Inflammatory macrophage treated with lipopolysaccharide for 1 hour (primary cell): ENCODE measurements around the gene OR51G1.
"Not testable (repeated sequence)": the region's sequence is repeated elsewhere in the genome, so short reads cannot be mapped to it uniquely, and the experiment has no call there.

ENCODE experiments used
- DNase-seq, 2 donors: peaks; one replicate each; pipeline ENCODE4 v3.0.0-alpha.2; 2020 to 2022

Gene OR51G1, protein sequence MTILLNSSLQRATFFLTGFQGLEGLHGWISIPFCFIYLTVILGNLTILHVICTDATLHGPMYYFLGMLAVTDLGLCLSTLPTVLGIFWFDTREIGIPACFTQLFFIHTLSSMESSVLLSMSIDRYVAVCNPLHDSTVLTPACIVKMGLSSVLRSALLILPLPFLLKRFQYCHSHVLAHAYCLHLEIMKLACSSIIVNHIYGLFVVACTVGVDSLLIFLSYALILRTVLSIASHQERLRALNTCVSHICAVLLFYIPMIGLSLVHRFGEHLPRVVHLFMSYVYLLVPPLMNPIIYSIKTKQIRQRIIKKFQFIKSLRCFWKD

DNA sequence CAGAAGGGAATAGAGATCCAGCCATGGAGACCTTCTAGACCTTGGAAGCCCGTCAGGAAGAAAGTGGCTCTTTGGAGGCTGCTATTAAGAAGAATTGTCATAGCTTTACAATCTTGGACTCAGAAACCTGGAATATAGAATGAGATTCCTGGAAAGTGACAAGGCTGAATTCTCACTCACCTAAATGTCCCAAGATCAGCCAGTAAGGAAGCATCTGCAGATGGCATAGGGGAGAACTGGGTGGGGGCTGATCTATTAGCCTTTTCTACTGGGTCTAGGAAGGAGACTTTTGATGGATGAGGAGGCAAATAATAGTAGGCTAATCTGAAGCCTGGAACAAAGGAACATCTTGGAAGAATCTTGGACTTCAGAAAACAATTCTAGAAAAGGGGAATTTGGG is at the start of gene OR51G1:
Gene OR51G1 (minus strand): TSS at position 101 of the 400 bp plus-strand sequence. CDS start 0 bp downstream, at position 101.
- DNase-seq: no peak

DNA sequence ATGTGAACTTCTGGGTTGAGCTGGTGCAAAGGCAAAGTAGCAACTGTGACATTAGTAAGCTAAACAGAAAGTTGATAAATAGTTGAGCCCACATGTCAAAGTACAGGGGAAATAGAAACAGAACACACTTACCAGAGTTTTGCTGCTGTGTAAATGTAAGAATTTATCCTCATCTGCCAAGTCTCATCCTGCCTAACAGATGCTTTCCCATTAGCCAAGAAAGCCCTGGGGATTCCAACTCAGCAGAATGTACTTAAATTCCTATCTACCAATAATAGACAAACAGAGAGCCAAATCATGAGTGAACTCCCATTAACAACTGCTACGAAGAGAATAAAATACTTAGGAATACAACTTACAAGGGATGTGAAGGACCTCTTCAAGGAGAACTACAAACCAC is 38.7 kb upstream of the OR51G1 start:
- DNase-seq: no peak

DNA sequence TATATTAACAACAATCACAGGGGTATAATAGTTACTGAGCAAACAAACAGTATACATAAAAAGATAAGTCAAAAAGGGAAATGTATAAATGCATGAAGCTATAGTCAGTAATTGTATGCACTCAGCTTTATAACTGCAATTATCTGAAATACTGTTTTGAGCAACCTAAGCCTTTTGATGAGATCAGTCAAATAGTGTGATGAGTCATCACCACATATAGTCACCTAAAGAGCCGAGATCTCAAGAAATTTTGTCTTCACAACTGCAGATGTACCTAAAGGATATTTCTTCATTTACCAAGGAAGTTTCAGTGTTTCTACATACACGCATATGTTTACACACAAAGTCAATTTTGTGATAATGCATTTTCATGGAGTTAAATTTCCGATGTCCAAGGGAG is 36.7 kb upstream of the OR51G1 start:
- DNase-seq: no peak

DNA sequence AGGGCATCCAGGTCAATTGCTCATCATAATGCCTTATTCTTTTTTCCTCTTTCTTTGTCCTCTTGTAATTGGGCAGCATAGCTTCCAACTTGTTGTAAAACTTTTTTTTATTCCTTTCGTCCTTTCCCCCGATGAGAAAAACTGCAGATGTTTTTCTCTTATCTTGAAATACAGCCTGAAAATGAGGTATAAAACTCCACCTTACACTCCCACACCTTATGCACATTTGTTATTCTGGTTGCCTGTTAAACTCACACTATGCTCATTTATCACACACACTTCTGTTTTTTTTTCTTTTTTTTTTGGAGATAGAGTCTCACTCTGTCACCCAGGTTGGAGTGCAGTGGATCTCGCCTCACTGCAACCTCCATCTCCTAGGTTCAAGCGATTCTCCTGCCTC is 33.3 kb upstream of the OR51G1 start:
- DNase-seq: no peak

DNA sequence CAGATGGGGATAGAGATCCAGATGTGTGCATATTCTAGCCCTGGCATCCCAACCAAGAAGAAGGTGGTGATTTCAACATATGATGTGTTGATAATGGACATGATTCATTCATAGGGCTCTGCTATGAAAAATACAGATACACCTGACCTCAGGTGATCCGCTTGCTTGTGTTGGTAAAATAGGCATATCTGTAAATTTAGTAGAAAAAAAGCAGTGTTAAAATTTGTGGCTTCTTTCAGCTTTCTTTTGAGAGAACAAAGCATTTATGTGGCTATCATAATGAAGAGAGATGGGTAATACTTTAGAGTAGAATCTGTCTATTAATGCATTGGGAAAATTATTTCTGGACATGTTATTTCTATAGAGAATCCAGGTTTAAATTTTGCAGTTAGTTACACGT is 31.5 kb upstream of the OR51G1 start, which contains the start of gene OR51A2:
Gene OR51A2 (minus strand): TSS at position 101 of the 400 bp plus-strand sequence. CDS start 0 bp downstream, at position 101.
- DNase-seq: not testable (repeated sequence)

DNA sequence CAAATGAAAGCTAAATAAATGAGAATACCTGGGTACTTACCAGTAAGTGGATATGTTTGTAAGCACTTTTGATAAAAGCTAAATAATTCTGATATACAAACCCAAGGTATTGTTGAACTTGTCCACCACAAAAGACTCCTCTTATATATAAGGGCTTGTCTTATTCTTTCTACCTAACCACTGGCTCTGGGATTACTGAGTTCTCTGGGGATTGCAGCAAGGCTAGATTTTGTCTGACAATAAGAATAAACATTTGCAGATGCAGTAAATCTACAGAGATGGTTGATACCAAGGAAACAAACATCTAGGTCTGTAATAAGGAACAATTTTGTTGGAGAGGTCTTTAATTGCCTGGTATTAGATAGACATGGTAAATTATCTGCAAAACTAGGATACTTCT is 23.4 kb upstream of the OR51G1 start, which contains the start of gene OR51A4:
Gene OR51A4 (minus strand): TSS at position 101 of the 400 bp plus-strand sequence. CDS start 505 bp downstream, outside the sequence.
- DNase-seq: no peak

DNA sequence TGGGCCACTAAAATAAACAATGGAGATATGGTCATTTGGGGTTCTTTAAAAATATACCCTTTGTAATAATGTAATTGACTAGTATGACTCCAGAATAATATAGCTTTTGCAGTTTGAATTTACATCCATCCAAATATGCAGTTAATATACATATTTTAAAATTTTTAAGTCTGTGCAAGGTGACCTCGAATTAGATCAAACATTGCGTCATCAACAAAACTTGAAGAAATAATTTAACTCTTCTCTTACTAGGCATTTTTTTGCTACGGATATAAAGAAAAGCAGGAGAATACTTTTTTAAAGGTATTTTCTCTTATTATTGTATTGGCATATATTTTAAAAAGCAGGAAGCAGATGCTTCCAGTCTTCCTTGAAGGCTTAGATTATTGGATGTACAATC is 12.6 kb upstream of the OR51G1 start:
- DNase-seq: no peak

DNA sequence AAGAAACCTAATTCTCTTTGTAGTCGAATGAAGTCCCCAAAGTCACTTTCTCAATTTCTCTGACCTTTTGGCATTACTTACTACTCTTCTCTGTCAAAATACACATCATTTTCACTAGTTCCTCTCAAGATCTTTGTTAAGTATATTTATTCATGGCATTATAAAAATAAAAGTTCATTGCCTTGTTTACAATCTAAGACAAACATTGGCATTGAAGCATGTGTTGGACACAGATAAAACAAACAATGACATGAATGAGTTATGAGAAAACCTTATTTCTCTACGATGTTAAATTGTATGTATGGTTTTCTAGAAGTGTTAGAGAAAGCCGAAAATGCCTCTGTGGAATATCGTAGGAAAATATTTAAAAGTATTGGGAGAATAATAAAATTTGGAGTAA is 8.6 kb upstream of the OR51G1 start:
- DNase-seq: no peak

DNA sequence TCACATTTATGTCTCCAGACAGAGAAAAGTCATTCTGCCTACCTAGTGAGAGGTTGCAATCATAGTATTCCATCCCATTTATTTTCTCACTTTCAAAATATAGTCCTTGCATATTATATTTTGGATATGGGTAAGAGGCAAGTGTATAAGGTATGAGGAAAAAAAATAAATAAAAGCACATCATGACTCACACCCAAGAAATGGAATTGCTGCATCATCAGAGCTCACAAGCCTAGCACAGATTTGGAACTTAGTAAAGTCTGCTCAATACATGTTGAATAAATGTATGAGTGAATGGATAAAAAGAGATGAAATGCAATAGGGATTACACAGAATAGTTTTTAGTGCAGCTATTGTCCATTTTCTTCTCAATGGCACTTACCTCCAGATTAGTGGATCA is 2.5 kb upstream of the OR51G1 start:
- DNase-seq: no peak

DNA sequence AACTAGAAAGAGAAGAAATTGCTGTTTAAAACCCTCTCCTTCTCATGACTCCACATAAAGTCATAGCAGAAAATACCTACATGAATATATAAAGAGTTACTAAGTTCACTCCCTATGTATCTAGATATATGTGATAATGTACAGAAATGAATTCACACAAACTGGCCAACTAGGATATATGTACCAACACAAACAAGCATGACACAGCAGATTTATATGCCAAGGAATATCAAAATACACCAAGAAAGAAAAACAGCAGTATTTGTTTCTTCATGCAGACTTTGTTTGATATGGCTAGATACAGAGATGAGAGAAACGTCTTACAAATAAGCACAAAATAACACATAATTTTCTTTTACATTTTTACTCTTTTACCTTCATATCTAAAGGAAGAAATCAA is 1.8 kb downstream of the OR51G1 start:
- no peak for DNase-seq

DNA sequence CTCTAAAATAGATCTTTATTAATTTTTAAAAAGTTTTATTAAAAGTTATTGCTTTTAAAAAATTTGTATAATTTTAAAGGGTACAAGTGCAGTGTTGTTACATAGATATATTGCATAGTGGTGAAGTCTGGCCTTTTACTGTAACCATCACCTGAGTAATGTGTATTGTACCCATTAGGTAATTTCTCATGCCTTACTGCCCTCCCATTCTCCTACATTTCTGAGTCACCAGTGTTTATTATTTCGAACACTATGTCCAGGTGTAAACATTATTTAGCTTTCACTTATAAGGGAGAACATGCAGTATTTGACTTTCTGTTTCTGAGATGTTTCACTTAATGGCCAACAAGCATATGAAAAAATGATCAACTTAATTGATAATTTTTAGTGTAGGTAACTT is 2.3 kb downstream of the OR51G1 start:
- DNase-seq: no peak

DNA sequence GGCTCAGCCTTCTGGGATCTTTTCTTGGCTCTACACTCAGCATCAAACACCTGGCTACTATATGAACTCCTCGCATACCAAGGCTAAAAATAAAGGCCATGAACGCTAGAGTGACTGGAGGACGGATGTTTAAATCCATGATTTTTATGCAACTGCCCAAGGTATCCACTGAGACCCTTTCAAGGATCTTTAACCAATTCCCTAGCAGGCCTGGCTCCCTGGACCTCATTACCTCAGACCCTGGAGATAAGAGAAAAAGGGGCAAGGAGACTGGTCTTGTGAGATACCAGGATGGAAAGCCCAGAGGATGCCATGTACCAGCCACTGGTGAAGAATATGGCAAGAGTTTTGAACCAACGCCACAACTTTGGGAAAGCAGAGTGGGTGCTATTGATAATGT is 4.9 kb downstream of the OR51G1 start, which contains the start of gene OR51G2:
Gene OR51G2 (minus strand): TSS at position 101 of the 400 bp plus-strand sequence. CDS start 3,687 bp downstream, outside the sequence.
- DNase-seq: no peak

DNA sequence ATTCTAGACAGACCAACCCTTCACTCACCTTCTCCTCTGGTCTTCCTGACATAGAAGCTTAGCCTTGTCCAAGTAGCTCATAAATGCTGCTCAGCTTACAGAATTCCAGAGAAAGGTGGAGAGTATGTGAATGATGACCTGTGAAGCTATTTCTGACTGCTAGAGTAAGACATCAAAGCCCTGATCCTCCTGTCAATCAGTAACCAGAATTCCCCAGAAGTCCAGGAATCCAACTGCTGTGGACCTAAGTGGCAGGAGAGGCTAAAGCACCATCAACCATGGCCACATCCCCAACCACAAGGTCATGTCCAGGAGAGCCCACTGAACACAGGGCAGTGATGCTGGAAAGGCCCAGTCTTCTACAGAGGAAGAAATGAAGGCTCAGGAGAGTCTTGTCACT is 7.6 kb downstream of the OR51G1 start:
- no peak for DNase-seq

DNA sequence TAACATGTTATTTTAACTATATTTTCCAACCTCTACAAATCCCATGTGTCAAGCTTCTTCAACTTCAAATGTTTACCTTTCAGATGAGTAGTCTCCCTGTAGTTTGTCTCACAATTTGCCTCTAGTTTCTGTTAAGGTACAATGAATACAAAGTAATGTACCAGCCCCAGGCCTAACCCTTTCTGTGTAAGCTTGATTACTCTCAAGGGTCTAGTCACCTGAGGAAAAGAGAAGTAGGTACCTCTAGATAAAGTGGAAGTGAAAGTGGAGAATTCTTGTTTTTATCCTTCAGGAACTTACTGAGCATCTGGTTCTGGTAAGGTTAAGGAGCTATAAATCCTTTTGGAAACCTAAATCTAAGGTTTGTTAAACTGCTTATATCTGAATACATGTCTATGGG is 20.7 kb downstream of the OR51G1 start, which contains the start of gene OR51A7:
Gene OR51A7 (plus strand): TSS at position 300 of the 400 bp plus-strand sequence. CDS start 3,587 bp downstream, outside the sequence.
- DNase-seq: no peak

DNA sequence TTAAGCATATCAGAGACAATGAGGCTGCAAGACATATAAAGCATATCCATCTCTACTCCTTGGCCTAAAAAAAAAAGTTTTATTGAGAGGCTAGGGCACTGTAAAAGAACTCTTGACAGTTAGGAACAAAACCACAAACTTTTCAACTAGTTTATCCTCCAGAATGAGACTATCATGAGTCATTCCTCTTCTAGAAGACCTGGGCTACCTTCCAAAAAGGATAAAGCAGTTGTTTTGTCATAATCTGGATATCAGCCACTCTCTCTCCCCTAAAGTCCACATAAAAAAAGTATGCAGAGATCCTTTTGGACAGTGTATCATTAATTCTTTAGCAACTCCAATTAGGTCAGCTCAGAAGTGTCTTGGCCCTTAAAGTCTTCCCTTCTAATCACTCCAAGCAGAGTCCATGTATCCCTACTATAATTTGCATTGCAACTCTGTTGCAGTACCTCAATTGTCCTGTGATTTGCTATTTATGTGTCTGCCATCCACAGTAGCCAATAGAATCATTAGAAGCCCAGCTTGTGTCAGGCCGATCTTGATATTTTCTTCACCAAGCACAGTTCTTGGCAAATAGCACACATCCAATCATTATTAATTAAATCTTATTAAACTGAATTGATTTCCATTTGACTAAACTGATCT is 32.0 kb downstream of the OR51G1 start:
- no peak for DNase-seq

DNA sequence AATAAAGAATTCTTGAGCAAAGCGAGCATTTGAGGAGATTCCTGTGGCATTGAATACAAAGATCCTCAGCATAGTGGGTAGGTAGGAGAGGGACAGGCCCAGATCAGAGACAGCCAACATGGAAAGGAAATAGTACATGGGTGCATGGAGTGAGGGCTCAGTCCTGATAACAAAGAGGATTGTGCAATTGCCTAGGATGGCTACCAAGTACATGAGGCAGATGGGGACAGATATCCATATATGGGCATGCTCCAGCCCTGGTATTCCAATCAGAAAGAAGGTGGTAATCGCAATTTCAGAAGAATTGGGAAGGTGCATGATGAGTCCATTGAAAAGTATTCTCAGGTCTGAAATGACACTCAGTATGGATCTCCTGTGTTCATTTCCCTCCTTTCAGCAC is 33.9 kb downstream of the OR51G1 start:
- no peak for DNase-seq

DNA sequence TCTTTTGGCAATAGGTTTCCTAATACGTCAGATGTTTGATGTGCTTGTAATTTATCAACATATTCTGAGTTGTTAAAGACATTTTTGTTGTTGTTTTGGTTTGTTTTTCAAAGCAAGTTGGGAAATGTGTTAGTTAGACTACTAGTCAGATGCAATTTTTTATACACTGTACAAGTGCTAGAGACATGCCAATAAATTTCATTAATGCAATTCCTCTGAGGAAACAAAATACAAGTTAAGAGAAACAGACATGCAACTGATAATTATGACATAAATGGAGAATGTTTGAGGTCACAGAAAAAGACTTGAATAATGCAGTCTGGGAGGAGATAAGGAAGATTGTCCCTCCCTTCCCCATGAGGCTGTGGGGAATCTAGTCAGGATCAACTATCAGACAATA is 36.5 kb downstream of the OR51G1 start:
- no peak for DNase-seq

DNA sequence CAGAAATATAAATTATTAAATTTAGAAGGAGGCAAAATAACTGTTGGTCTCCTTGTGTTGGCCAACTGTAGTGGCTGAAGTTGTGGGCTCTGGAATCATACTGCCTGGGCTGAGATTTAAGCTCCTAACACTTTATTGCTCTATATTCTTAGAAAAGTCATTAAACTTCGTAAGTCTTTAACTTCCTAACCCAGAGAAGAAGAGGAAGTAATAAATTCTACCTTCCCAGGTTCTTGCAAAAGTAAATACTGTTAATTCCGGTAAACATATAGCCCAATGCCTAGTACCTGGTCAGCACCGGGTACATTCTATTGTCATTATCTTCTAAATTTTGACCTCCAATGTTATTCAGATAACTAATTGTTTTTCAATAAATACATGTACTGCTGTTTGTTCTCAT is 38.0 kb downstream of the OR51G1 start:
- DNase-seq: no peak

DNA sequence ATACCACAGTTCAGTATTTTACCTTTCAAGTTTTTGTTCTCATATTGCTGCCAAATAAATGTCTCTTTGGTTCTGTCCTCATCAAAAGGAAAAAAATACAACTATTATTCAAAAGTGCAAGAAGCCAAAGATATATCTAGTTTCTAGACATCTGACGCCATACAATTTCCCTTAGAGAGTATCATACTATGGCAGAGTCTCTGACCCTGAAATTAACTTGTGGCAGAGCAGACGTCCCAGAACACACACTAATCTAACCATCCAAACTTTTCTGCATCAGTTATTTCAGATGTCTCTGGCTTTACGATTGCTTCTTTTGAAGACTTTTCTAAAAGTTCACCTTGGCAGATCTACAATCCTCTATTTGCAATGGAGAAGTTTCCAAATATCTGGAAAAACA is 39.8 kb downstream of the OR51G1 start:
- DNase-seq: no peak

DNA sequence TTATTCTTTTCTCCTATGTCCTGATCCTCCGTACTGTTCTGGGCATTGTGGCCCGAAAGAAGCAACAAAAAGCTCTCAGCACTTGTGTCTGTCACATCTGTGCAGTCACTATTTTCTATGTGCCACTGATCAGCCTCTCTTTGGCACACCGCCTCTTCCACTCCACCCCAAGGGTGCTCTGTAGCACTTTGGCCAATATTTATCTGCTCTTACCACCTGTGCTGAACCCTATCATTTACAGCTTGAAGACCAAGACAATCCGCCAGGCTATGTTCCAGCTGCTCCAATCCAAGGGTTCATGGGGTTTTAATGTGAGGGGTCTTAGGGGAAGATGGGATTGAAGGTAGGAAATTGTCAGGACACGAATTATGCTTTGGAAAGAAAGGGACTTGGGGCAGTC is 41.6 kb downstream of the OR51G1 start:
- DNase-seq: no peak

DNA sequence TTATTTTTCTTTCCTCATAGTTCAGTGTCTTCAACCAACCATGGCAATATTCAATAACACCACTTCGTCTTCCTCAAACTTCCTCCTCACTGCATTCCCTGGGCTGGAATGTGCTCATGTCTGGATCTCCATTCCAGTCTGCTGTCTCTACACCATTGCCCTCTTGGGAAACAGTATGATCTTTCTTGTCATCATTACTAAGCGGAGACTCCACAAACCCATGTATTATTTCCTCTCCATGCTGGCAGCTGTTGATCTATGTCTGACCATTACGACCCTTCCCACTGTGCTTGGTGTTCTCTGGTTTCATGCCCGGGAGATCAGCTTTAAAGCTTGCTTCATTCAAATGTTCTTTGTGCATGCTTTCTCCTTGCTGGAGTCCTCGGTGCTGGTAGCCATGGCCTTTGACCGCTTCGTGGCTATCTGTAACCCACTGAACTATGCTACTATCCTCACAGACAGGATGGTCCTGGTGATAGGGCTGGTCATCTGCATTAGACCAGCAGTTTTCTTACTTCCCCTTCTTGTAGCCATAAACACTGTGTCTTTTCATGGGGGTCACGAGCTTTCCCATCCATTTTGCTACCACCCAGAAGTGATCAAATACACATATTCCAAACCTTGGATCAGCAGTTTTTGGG is 42.2 kb downstream of the OR51G1 start, which contains the start of gene OR51T1:
Gene OR51T1 (plus strand): TSS at position 41 of the 641 bp plus-strand sequence. CDS start 0 bp downstream, at position 41.
- no peak for DNase-seq

DNA sequence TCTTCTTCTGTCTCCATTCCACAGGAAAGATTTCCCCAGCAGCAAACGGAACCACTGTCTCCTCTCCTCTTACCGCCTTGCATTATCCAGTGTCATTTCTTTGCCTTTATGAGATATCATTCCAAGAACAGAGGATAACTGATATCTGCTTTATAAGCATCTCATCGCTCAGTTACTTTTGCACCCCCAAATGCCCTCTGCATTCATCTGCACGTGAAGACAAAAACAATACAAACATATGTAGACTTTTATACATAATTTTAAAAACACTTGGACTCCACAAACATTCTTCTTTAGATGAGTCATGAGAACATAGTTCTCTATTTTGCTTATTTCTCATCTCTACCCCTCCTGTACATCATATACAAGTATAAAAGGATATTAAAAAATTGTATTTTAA is 43.0 kb downstream of the OR51G1 start:
- DNase-seq: no peak
